HUES6 (cell line): ENCODE measurements around the gene RPS19BP1.
A peak's percentile ranks its signal among the peaks of the same experiment; 100 is the strongest.

Source experiments
- H3K27ac ChIP-seq: 2 replicates; pipeline ENCODE4 v1.7.0; 2013; ENCODE audit warnings: low read depth, mild to moderate bottlenecking, low read length, inconsistent platforms
- H3K27me3 ChIP-seq: 2 replicates; pipeline ENCODE4 v1.6.1; 2013; ENCODE audit warnings: low read length; ENCODE audit not compliant: control insufficient read depth, insufficient read depth
- H3K36me3 ChIP-seq: 2 replicates; pipeline ENCODE4 v1.6.1; 2013; ENCODE audit warnings: low read length; ENCODE audit not compliant: control insufficient read depth, insufficient read depth
- H3K4me1 ChIP-seq: 2 replicates; pipeline ENCODE4 v1.6.1; 2013; ENCODE audit warnings: low read length; ENCODE audit not compliant: control insufficient read depth, insufficient read depth
- H3K4me3 ChIP-seq: 2 replicates; pipeline ENCODE4 v1.5.1; 2013; ENCODE audit warnings: low read depth, low read length
- H3K9ac ChIP-seq: one replicate; pipeline ENCODE4 v1.6.1; 2013; ENCODE audit warnings: mild to moderate bottlenecking, low read length
- H3K9me3 ChIP-seq: 2 replicates; pipeline ENCODE4 v1.6.1; 2013; ENCODE audit warnings: low read depth, low read length; ENCODE audit not compliant: control insufficient read depth, insufficient read depth

Gene RPS19BP1

GRCh38 chr22:39559456-39560105 is 27.0 kb upstream of the RPS19BP1 start:
- Histone ChIP-seq H3K4me1 (peaks cover 19% of the 10 kb centered on the region), H3K9me3 (no peaks in the 10 kb centered on the region), H3K4me3 (no peak overlapping the region; the same call in 1 of the 2 replicates), H3K36me3 (no peaks in the 10 kb centered on the region), H3K9ac (no peak overlapping the region), H3K27ac (no peak overlapping the region), H3K27me3 (peaks cover 75% of the 10 kb centered on the region)

DNA sequence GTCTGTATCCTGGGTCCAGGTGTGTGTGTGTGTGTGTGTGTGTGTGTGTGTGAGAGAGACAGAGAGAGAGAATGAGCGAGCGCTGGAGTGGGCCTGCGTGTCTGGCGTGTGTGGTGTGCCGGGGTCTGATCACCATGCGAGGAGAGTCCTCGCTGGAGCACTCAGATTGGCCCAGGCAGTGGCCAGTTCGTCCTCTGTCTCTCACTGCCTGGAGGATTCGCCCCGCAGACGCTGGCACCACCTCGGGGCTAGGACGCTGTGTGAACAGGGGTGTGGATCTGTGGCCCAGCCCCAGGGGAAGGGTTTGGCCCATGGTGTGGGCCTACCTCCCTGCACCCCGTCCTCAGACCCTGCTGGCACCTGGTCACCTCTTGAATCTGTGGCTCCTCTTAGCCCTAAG is 26.4 kb upstream of the RPS19BP1 start:
- Histone ChIP-seq H3K27ac (no peak overlapping the region), H3K9ac (no peak overlapping the region), H3K9me3 (no peaks in the 10 kb centered on the region), H3K27me3 (peaks cover 75% of the 10 kb centered on the region), H3K36me3 (no peaks in the 10 kb centered on the region), H3K4me3 (no peak overlapping the region), H3K4me1 (peaks cover 19% of the 10 kb centered on the region)

GRCh38 chr22:39558254-39558727 is 25.7 kb upstream of the RPS19BP1 start:
- Histone ChIP-seq H3K4me3 (peak overlapping the region; percentile 43), H3K9ac (no peak overlapping the region), H3K27me3 (peaks cover 75% of the 10 kb centered on the region), H3K9me3 (no peaks in the 10 kb centered on the region), H3K36me3 (no peaks in the 10 kb centered on the region), H3K27ac (no peak overlapping the region), H3K4me1 (peaks cover 19% of the 10 kb centered on the region)

GRCh38 chr22:39556970-39557841 is 24.7 kb upstream of the RPS19BP1 start:
- Histone ChIP-seq H3K4me1 (peaks cover 19% of the 10 kb centered on the region), H3K4me3 (peak overlapping the region; percentile 52), H3K27me3 (peaks cover 72% of the 10 kb centered on the region), H3K9me3 (no peaks in the 10 kb centered on the region), H3K27ac (no peak overlapping the region), H3K36me3 (no peaks in the 10 kb centered on the region), H3K9ac (no peak overlapping the region)

DNA sequence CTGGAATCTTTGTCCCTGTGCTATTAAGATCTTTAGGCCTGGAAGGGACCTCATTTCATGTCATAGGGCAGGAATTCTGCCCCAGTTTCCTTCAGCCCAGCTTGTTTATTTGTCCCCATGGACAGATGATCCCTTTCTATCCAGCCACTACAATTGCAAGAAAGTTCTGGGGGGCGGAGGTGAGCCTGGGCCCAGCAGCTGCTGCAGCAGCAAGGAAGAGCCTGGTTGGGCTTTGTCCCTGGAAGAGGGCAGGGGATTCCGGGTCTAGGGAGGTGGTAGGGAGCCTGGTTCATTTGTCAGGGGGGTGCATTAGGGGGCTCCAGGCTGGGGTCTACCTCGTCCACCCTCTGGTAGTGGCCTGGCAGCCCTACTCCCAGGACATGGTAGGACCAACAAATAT is 21.6 kb upstream of the RPS19BP1 start:
- Histone ChIP-seq H3K9me3 (no peaks in the 10 kb centered on the region), H3K27me3 (peaks cover 64% of the 10 kb centered on the region), H3K36me3 (no peaks in the 10 kb centered on the region), H3K27ac (no peak overlapping the region), H3K9ac (no peak overlapping the region), H3K4me1 (peaks cover 10% of the 10 kb centered on the region; the same call in 1 of the 2 replicates), H3K4me3 (no peak overlapping the region)

- H3K36me3 ChIP-seq = no peaks in the 10 kb centered on the region
- no peak overlapping the region for H3K27ac ChIP-seq
- H3K9me3 ChIP-seq = no peaks in the 10 kb centered on the region
- no peak overlapping the region for H3K9ac ChIP-seq
- H3K4me1 ChIP-seq = peaks cover 7% of the 10 kb centered on the region; the same call in 1 of the 2 replicates
- H3K27me3 ChIP-seq = peaks cover 61% of the 10 kb centered on the region
- no peak overlapping the region for H3K4me3 ChIP-seq
Measured at GRCh38 chr22:39553429-39553828, 20.9 kb upstream of the RPS19BP1 start.

DNA sequence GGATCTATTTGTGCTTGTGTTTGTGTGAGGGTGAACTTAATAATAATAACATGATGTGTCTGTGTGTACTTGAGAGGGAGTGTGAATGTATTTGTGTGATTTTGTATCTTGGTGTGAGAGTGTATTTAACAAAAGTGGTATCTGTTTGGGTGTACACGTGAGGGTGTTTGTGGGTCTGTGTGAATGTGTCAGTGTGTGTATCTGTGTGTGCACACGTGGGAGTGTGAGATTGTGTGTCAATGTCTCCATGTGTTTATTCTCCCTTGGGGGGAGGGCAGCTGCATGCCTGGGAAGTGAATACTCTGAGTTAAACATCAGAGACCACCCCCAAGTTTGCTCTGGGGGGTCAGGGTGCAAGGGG is 15.0 kb upstream of the RPS19BP1 start:
- Histone ChIP-seq H3K4me3 (no peak overlapping the region), H3K27me3 (peaks cover 66% of the 10 kb centered on the region), H3K9ac (no peak overlapping the region), H3K27ac (no peak overlapping the region), H3K9me3 (no peaks in the 10 kb centered on the region), H3K36me3 (no peaks in the 10 kb centered on the region), H3K4me1 (no peaks in the 10 kb centered on the region)

DNA sequence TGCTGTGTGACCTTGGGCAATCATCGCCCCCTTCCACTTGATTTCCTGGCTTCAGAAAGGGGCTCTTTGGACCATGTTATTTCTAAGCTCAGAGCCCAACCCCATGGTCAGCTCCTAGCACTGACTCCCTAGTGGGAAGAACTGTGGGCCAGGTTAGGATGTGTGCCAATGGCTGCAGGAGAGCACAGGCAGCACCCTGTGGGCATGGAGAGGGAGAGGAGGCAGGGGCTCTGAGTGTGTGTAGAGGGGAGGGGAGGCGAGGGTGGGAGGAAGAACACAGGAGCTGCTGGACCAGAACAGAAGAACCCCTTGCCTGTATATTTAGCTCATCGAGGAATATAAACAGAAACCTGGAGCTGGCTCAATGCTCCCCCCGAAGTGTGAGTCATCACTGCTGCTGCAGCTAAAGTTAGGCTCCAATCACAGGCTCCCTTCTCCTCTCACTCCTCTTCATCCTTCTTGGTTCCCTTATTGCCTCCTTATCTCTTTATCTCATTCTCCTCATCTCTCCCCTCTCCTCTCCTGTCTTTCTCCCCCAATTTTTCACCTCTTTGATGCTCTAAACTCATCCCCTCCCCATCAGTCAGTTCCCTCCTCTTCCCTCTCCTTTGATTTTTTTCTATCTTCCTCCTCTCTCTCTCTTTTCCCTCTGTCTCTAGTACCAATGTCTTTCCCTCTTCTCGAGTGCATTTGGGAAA is 14.5 kb upstream of the RPS19BP1 start:
- Histone ChIP-seq H3K4me1 (no peaks in the 10 kb centered on the region), H3K9me3 (no peaks in the 10 kb centered on the region), H3K36me3 (no peaks in the 10 kb centered on the region), H3K27ac (no peak overlapping the region), H3K27me3 (peaks cover 62% of the 10 kb centered on the region), H3K4me3 (no peak overlapping the region), H3K9ac (no peak overlapping the region)

DNA sequence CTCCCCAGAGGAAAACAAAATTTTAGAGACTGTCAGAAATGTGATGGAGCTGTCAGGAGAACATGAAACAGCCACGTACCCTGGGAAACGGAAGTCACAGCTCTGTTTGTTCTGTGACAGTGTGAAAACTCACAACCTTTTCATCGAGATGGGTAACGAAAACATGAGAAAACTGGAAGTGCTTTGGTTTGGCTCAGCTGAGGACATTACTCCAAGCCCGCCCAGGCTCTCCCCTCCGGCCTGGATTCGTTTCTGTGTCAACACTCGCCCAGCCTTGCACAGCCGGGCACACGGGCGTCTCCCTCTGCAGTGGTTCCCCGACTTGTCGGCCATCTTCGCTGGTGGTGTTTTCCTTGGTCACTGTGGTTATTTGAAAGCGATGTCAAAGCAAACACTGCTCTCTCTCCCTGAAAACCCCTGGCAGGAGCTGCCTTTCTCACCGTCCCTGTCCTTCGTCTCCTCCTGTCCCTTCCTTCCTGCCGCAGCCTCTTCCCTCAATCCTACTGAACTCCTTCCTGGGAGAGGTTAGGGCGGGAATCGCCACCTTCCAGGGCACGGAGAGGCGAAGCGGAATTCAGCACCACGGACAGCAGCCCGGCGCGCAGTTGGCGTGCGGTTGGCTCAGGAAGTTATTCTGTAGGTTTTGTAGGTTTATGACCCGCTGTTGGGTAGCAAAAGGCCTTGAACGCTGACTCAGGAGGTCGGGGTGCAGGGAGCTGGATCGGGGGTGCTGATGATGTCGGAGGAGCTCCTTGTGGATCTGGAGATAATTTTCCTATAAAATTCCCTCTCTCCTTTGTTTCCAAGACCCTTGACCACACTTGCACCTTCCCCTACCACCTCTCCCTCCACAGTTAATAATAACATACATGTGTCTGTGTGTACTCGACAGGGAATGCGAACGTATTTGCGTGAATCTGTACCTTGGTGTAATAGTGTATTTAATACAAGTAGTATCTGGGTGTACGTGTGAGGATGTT is 13.1 kb upstream of the RPS19BP1 start:
- H3K9ac ChIP-seq = no peak overlapping the region
- H3K36me3 ChIP-seq = no peaks in the 10 kb centered on the region
- no peaks in the 10 kb centered on the region for H3K4me1 ChIP-seq
- no peak overlapping the region for H3K4me3 ChIP-seq
- H3K27me3 ChIP-seq = peaks cover 51% of the 10 kb centered on the region
- no peak overlapping the region for H3K27ac ChIP-seq
- no peaks in the 10 kb centered on the region for H3K9me3 ChIP-seq

GRCh38 chr22:39543095-39543494 is 10.5 kb upstream of the RPS19BP1 start:
- Histone ChIP-seq H3K27me3 (peaks cover 35% of the 10 kb centered on the region), H3K9me3 (no peaks in the 10 kb centered on the region), H3K36me3 (no peaks in the 10 kb centered on the region), H3K4me1 (no peaks in the 10 kb centered on the region), H3K27ac (no peak overlapping the region), H3K4me3 (no peak overlapping the region), H3K9ac (no peak overlapping the region)
